ENCODE results near the gene ECSIT. TPM values are rescaled to one million over a fixed set of nuclear protein-coding genes. Genes with fewer than 3 reads are reported as not detected.

ECSIT gene
- polyA plus RNA-seq, 1 of the 3 experiments (the other 2 are of a cell fraction): 43.8 TPM

DNA sequence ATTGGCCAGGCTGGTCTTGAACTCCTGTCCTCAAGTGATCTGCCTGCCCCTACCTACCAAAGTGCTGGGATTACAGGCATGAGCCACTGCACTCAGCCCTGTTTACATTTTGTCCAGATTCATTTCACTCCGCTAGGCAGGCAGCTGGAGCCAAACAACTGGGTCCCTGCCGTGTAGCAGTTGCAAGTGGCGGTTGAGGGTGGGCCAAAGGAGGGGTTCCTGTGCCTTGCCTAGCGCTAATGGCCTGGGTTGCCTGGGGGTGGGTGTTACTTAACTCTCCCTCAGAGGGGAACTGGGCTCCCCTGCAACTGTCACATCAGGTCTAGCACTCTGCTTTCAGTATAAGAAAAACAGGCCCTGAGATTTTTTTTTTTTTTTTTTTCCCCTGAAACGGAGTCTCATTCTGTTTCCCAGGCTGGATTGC is 41.1 kb upstream of the ECSIT start (continued):
- TF ChIP-seq CHD2 (IDR thresholded peaks at IDR 0.05; ENCODE audit: low read length, partially characterized antibody): no peak
- TF ChIP-seq RCOR1 (IDR thresholded peaks at IDR 0.05; ENCODE audit: low read length): no peak
- TF ChIP-seq JUND (IDR thresholded peaks at IDR 0.05): no peak
- TF ChIP-seq, protein P1, sequence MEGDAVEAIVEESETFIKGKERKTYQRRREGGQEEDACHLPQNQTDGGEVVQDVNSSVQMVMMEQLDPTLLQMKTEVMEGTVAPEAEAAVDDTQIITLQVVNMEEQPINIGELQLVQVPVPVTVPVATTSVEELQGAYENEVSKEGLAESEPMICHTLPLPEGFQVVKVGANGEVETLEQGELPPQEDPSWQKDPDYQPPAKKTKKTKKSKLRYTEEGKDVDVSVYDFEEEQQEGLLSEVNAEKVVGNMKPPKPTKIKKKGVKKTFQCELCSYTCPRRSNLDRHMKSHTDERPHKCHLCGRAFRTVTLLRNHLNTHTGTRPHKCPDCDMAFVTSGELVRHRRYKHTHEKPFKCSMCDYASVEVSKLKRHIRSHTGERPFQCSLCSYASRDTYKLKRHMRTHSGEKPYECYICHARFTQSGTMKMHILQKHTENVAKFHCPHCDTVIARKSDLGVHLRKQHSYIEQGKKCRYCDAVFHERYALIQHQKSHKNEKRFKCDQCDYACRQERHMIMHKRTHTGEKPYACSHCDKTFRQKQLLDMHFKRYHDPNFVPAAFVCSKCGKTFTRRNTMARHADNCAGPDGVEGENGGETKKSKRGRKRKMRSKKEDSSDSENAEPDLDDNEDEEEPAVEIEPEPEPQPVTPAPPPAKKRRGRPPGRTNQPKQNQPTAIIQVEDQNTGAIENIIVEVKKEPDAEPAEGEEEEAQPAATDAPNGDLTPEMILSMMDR (IDR thresholded peaks at IDR 0.05): no peak
- no peak for TF ChIP-seq GABPA (IDR thresholded peaks at IDR 0.05; ENCODE audit: low read depth)
- TF ChIP-seq NFIC (IDR thresholded peaks at IDR 0.05; ENCODE audit: borderline replicate concordance): no peak
- TF ChIP-seq POLR2AphosphoS5 (IDR thresholded peaks at IDR 0.05; ENCODE audit: low read depth, low read length): no peak
- TF ChIP-seq, protein P2, sequence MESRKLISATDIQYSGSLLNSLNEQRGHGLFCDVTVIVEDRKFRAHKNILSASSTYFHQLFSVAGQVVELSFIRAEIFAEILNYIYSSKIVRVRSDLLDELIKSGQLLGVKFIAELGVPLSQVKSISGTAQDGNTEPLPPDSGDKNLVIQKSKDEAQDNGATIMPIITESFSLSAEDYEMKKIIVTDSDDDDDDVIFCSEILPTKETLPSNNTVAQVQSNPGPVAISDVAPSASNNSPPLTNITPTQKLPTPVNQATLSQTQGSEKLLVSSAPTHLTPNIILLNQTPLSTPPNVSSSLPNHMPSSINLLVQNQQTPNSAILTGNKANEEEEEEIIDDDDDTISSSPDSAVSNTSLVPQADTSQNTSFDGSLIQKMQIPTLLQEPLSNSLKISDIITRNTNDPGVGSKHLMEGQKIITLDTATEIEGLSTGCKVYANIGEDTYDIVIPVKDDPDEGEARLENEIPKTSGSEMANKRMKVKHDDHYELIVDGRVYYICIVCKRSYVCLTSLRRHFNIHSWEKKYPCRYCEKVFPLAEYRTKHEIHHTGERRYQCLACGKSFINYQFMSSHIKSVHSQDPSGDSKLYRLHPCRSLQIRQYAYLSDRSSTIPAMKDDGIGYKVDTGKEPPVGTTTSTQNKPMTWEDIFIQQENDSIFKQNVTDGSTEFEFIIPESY (IDR thresholded peaks at IDR 0.05; ENCODE audit: borderline replicate concordance, low read depth): no peak
- TF ChIP-seq ELF1 (IDR thresholded peaks at IDR 0.05): no peak
- no peak for TF ChIP-seq FOSL2 (IDR thresholded peaks at IDR 0.05; ENCODE audit: borderline replicate concordance, low read depth)
- no peak for TF ChIP-seq MEF2A (IDR thresholded peaks at IDR 0.05; ENCODE audit: borderline replicate concordance, low read depth)
- TF ChIP-seq RXRA (IDR thresholded peaks at IDR 0.05; ENCODE audit: borderline replicate concordance, low read depth): no peak

DNA sequence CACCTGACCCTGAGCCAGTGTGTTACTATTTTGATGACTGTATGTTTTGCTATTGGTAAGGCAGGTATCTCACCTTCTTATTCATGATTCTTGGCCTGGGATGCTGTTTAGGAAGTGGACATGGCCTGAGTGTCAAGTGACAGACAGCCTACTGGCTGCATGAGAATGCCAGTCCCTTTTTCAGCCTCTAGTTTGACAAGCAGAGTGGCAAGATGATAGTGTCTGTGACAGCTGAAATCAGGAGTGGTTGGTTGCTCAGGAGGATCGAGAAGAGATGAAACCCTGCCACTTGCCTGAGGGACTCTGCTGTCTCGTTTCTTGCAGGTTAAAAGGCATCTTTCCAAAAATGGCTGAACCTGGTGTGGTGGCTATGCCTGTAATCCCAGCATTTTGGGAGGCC is 37.2 kb upstream of the ECSIT start:
- 83% methylated on average over 2 of the region's 2 CpGs for WGBS (ENCODE audit: low lambda C conversion rate)
- Histone ChIP-seq H3K9me3 (no peaks in the 10 kb centered on the region), H3K27ac (ENCODE audit: low read depth in 2 of 2, low read length in 1 of 2) (no peak overlapping the region), H3K4me2 (no peak overlapping the region), H3F3A (replicated peaks; ENCODE audit: insufficient read depth) (peaks cover 2% of the 10 kb centered on the region), H3K79me2 (ENCODE audit: insufficient read depth) (no peaks in the 10 kb centered on the region), H3K9ac (no peak overlapping the region), H2AFZ (ENCODE audit: low read depth) (no peak overlapping the region), H4K20me1 (ENCODE audit: insufficient read depth) (no peaks in the 10 kb centered on the region), H3K4me1 (ENCODE audit: control insufficient read depth in 1 of 2, insufficient read depth in 2 of 2, low read depth in 1 of 2, low read length in 1 of 2) (no peaks in the 10 kb centered on the region), H3K4me3 (ENCODE audit: low read depth in 2 of 2, low read length in 1 of 2) (no peak overlapping the region), H3K27me3 (ENCODE audit: insufficient read depth) (no peaks in the 10 kb centered on the region), H3K36me3 (replicated peaks in 1 of 2; ENCODE audit: control insufficient read depth in 1 of 2, insufficient read depth in 2 of 2, low read length in 1 of 2) (no peaks in the 10 kb centered on the region), H3K9me2 (no peaks in the 10 kb centered on the region)
- no peak for DNase-seq
- ChIA-PET CTCF (no interaction called here), POLR2A (no interaction called here)
- TF ChIP-seq TCF12 (IDR thresholded peaks at IDR 0.05): no peak
- TF ChIP-seq MEF2A (IDR thresholded peaks at IDR 0.05; ENCODE audit: borderline replicate concordance, low read depth): no peak
- TF ChIP-seq, protein P3, sequence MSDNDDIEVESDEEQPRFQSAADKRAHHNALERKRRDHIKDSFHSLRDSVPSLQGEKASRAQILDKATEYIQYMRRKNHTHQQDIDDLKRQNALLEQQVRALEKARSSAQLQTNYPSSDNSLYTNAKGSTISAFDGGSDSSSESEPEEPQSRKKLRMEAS (IDR thresholded peaks at IDR 0.05; ENCODE audit: low read depth): no peak
- TF ChIP-seq RXRA (IDR thresholded peaks at IDR 0.05; ENCODE audit: borderline replicate concordance, low read depth): no peak
- TF ChIP-seq ELF1 (IDR thresholded peaks at IDR 0.05): no peak
- TF ChIP-seq, protein P2 (IDR thresholded peaks at IDR 0.05; ENCODE audit: borderline replicate concordance, low read depth): no peak
- TF ChIP-seq MXI1 (IDR thresholded peaks at IDR 0.05; ENCODE audit: low read depth, low read length): no peak
- no peak for TF ChIP-seq TAF1 (IDR thresholded peaks at IDR 0.05; ENCODE audit: borderline replicate concordance, low read depth, low read length)
- TF ChIP-seq JUND (IDR thresholded peaks at IDR 0.05): no peak
- TF ChIP-seq NRF1 (IDR thresholded peaks at IDR 0.05; ENCODE audit: low read depth, low read length): no peak
- TF ChIP-seq TEAD4 (IDR thresholded peaks at IDR 0.05; ENCODE audit: borderline replicate concordance, insufficient read depth): no peak
- no peak for TF ChIP-seq FOSL2 (IDR thresholded peaks at IDR 0.05; ENCODE audit: borderline replicate concordance, low read depth)
- TF ChIP-seq, protein P4, sequence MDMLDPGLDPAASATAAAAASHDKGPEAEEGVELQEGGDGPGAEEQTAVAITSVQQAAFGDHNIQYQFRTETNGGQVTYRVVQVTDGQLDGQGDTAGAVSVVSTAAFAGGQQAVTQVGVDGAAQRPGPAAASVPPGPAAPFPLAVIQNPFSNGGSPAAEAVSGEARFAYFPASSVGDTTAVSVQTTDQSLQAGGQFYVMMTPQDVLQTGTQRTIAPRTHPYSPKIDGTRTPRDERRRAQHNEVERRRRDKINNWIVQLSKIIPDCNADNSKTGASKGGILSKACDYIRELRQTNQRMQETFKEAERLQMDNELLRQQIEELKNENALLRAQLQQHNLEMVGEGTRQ (IDR thresholded peaks at IDR 0.05; ENCODE audit: borderline replicate concordance, low read depth, low read length): no peak
- TF ChIP-seq, protein P5, sequence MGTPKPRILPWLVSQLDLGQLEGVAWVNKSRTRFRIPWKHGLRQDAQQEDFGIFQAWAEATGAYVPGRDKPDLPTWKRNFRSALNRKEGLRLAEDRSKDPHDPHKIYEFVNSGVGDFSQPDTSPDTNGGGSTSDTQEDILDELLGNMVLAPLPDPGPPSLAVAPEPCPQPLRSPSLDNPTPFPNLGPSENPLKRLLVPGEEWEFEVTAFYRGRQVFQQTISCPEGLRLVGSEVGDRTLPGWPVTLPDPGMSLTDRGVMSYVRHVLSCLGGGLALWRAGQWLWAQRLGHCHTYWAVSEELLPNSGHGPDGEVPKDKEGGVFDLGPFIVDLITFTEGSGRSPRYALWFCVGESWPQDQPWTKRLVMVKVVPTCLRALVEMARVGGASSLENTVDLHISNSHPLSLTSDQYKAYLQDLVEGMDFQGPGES (IDR thresholded peaks at IDR 0.05; ENCODE audit: low read depth, low read length): no peak
- no peak for TF ChIP-seq POLR2AphosphoS5 (IDR thresholded peaks at IDR 0.05; ENCODE audit: low read depth, low read length)
- TF ChIP-seq, protein P6, sequence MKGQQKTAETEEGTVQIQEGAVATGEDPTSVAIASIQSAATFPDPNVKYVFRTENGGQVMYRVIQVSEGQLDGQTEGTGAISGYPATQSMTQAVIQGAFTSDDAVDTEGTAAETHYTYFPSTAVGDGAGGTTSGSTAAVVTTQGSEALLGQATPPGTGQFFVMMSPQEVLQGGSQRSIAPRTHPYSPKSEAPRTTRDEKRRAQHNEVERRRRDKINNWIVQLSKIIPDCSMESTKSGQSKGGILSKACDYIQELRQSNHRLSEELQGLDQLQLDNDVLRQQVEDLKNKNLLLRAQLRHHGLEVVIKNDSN (IDR thresholded peaks at IDR 0.05; ENCODE audit: borderline replicate concordance, low read depth): no peak

Measured in SK-N-SH (cell line).